Osteoblast (primary cell): ENCODE measurements around the gene KCNE1. TPM values are rescaled to one million over a fixed set of nuclear protein-coding genes. Genes with fewer than 3 reads are reported as not detected.

ENCODE experiments used
- DNase-seq: peaks from one replicate; pipeline ENCODE4 v3.0.0; 2011; ENCODE audit warnings: low spot score, mixed read lengths; ENCODE audit not compliant: insufficient read length; ENCODE audit errors: missing footprints
- H2AFZ ChIP-seq: 2 replicates; pipeline ENCODE4 v1.6.0; 2011; ENCODE audit warnings: mild to moderate bottlenecking, low read length
- H3K27ac ChIP-seq: 2 replicates; pipeline ENCODE4 v1.5.1; 2011; ENCODE audit warnings: mild to moderate bottlenecking, low read depth, low read length, moderate library complexity
- H3K27me3 ChIP-seq: 2 replicates; pipeline ENCODE4 v1.6.0; 2012; ENCODE audit warnings: mild to moderate bottlenecking, control low read depth, inconsistent platforms, low read length, moderate library complexity; ENCODE audit not compliant: insufficient read depth
- H3K36me3 ChIP-seq: 2 replicates; pipeline ENCODE4 v1.5.1; 2011; ENCODE audit warnings: mild to moderate bottlenecking, low read length, control low read depth, moderate library complexity; ENCODE audit not compliant: insufficient read depth
- H3K4me1 ChIP-seq: 2 replicates; pipeline ENCODE4 v1.5.1; 2011; ENCODE audit warnings: mild to moderate bottlenecking, low read length, control low read depth, moderate library complexity; ENCODE audit not compliant: insufficient read depth
- H3K4me2 ChIP-seq: 2 replicates; pipeline ENCODE4 v1.6.0; 2011; ENCODE audit warnings: mild to moderate bottlenecking, low read length; ENCODE audit not compliant: insufficient read depth
- H3K4me3 ChIP-seq: fragments of 200-600 bp; sonication (generic); 3 replicates; pipeline ENCODE4 v1.5.1; 2012; ENCODE audit warnings: mild to moderate bottlenecking, low read length, inconsistent platforms; ENCODE audit not compliant: insufficient read depth
- H3K79me2 ChIP-seq: 2 replicates; pipeline ENCODE4 v1.6.0; 2012; ENCODE audit warnings: mild to moderate bottlenecking, low read length, control low read depth, inconsistent platforms; ENCODE audit not compliant: insufficient read depth
- H3K9me3 ChIP-seq: 2 replicates; pipeline ENCODE4 v1.5.1; 2011; ENCODE audit warnings: low read depth, low read length, control low read depth
- H4K20me1 ChIP-seq: 2 replicates; pipeline ENCODE4 v1.6.0; 2012; ENCODE audit warnings: mild to moderate bottlenecking, low read length, control low read depth; ENCODE audit not compliant: insufficient read depth
- CTCF ChIP-seq: IDR thresholded peaks from 2 replicates; pipeline ENCODE4 v1.5.1; 2011; ENCODE audit warnings: mild to moderate bottlenecking, low read depth, low read length, moderate library complexity; ENCODE audit errors: extremely low read depth
- total RNA-seq: library from RNA; depleted of rRNA; stranded (reverse); fragments of >200 nt; gene quantifications from 2 replicates; pipeline ENCODE4 v1.2.3, GENCODE V29; 2012

Gene KCNE1
- total RNA-seq, 1 donor = 0.72 TPM

GRCh38 chr21:34511181-34511580 is 829 bp downstream of the KCNE1 start:
- Histone ChIP-seq H3K27me3 (no peaks in the 10 kb centered on the region), H3K79me2 (no peaks in the 10 kb centered on the region), H3K27ac (no peak overlapping the region), H3K36me3 (peaks cover 3% of the 10 kb centered on the region), H4K20me1 (no peaks in the 10 kb centered on the region), H2AFZ (no peak overlapping the region), H3K4me2 (no peak overlapping the region), H3K9me3 (no peaks in the 10 kb centered on the region), H3K4me3 (no peak overlapping the region), H3K4me1 (no peaks in the 10 kb centered on the region)
- DNase-seq = no peak
- TF ChIP-seq CTCF = no peak

GRCh38 chr21:34510148-34511142 is 1.6 kb downstream of the KCNE1 start:
- no peaks in the 10 kb centered on the region for H3K4me1 ChIP-seq
- H3K27ac ChIP-seq = no peak overlapping the region
- peak; percentile 85 for TF ChIP-seq CTCF
- H3K79me2 ChIP-seq = no peaks in the 10 kb centered on the region
- no peaks in the 10 kb centered on the region for H3K9me3 ChIP-seq
- no peaks in the 10 kb centered on the region for H3K27me3 ChIP-seq
- peak; percentile 92 for DNase-seq
- H4K20me1 ChIP-seq = no peaks in the 10 kb centered on the region
- no peak overlapping the region for H3K4me3 ChIP-seq
- H2AFZ ChIP-seq = no peak overlapping the region
- no peak overlapping the region for H3K4me2 ChIP-seq
- H3K36me3 ChIP-seq = no peaks in the 10 kb centered on the region

GRCh38 chr21:34509151-34509550 is 2.9 kb downstream of the KCNE1 start:
- H3K79me2 ChIP-seq = no peaks in the 10 kb centered on the region
- no peak overlapping the region for H3K4me2 ChIP-seq
- no peak overlapping the region for H3K4me3 ChIP-seq
- no peak overlapping the region for H3K27ac ChIP-seq
- no peaks in the 10 kb centered on the region for H4K20me1 ChIP-seq
- peak; percentile 24 for TF ChIP-seq CTCF
- no peaks in the 10 kb centered on the region for H3K9me3 ChIP-seq
- no peaks in the 10 kb centered on the region for H3K4me1 ChIP-seq
- no peak overlapping the region for H2AFZ ChIP-seq
- H3K27me3 ChIP-seq = no peaks in the 10 kb centered on the region
- no peak for DNase-seq
- H3K36me3 ChIP-seq = no peaks in the 10 kb centered on the region

- no peak for TF ChIP-seq CTCF
- Histone ChIP-seq H4K20me1 (no peaks in the 10 kb centered on the region), H3K27ac (no peak overlapping the region), H3K27me3 (peaks cover 26% of the 10 kb centered on the region), H3K36me3 (no peaks in the 10 kb centered on the region), H3K9me3 (no peaks in the 10 kb centered on the region), H3K4me3 (no peak overlapping the region), H2AFZ (no peak overlapping the region), H3K4me1 (no peaks in the 10 kb centered on the region), H3K4me2 (no peak overlapping the region), H3K79me2 (no peaks in the 10 kb centered on the region)
- no peak for DNase-seq
Measured at GRCh38 chr21:34504595-34504994, 7.4 kb downstream of the KCNE1 start.
